HCT116 (cell line): Measurements from ENCODE around the gene SPIN1. TPM values are rescaled to one million over a fixed set of nuclear protein-coding genes. Genes with fewer than 3 reads are reported as not detected.

Experiments
- ATAC-seq: fragments of 200-7000 bp; cut with Tn5 transposase; 2 replicates; pipeline ENCODE4 v1.9.1; 2020; ENCODE audit warnings: mild to moderate bottlenecking, moderate library complexity
- BruUV-seq: library from RNA; stranded (reverse); fragments of 400-500 nt; replicated peaks from 2 replicates; lab custom pipeline; 2021; lab: Mats Ljungman, UMichigan
- CTCF ChIA-PET: fragments of 300-600 bp; sonication (Branson Sonifier 250); formaldehyde crosslinking; loops from one replicate; lab custom pipeline; 2021; ENCODE audit warnings: antibody characterized with exemption; lab: Charles Lee
- POLR2A ChIA-PET: fragments of 300-600, 350-600 bp; sonication (Branson Sonifier 250); formaldehyde crosslinking; loops from one replicate; lab custom pipeline; 2021; ENCODE audit warnings: antibody characterized with exemption; lab: Charles Lee
- RAD21 ChIA-PET, 2 experiments: fragments of 300-600 bp; sonication (Branson Sonifier 250); formaldehyde crosslinking; loops; one replicate each; lab custom pipeline; 2023; ENCODE audit warnings: low total read pairs in 2 of 2; ENCODE audit not compliant: uncharacterized antibody in 2 of 2, unreplicated experiment in 2 of 2, low non-redundant PET in 1 of 2; lab: Charles Lee
- DNase-seq: peaks from one replicate; pipeline ENCODE4 v3.0.0-alpha.2; 2010; ENCODE audit warnings: low read depth, low spot score
- H2AFZ ChIP-seq: fragments of 200-600 bp; shearing (Covaris generic), sonication (generic); 2 replicates; pipeline ENCODE4 v1.6.1; 2017; ENCODE audit warnings: low read depth, mixed run types, mixed read lengths, antibody characterized with exemption, low read length; ENCODE audit not compliant: poor library complexity, severe bottlenecking
- H3K27ac ChIP-seq: 2 replicates; pipeline ENCODE4 v1.5.1; 2012; ENCODE audit warnings: low read depth, low read length
- H3K27me3 ChIP-seq: fragments of 200-600 bp; sonication (generic); 2 replicates; pipeline ENCODE4 v1.6.1; 2016; ENCODE audit warnings: mixed run types, low read length, mixed read lengths; ENCODE audit not compliant: insufficient read depth
- H3K36me3 ChIP-seq, 2 experiments: fragments of 200-500 bp in 1 of 2; fragments of 200-600 bp in 1 of 2; sonication (Bioruptor generic) in 1 of 2; sonication (generic) in 1 of 2; 2 replicates each; pipeline versions ENCODE4 v1.5.1 to v1.6.1; 2014 to 2016; ENCODE audit warnings: low read length in 2 of 2, inconsistent platforms in 1 of 2, mixed read lengths in 1 of 2, mixed run types in 1 of 2; ENCODE audit not compliant: insufficient read depth in 2 of 2, control insufficient read depth in 1 of 2
- H3K4me1 ChIP-seq, 2 experiments: fragments of 200-600 bp in 1 of 2; sonication (generic) in 1 of 2; 2 replicates each; pipeline versions ENCODE4 v1.5.1 to v1.6.1; 2012 to 2017; ENCODE audit warnings: low read length in 2 of 2, inconsistent platforms in 1 of 2, mild to moderate bottlenecking in 1 of 2, mixed read lengths in 1 of 2, mixed run types in 1 of 2, moderate library complexity in 1 of 2; ENCODE audit not compliant: insufficient read depth in 2 of 2, control insufficient read depth in 1 of 2
- H3K4me2 ChIP-seq: fragments of 200-600 bp; sonication (generic); 2 replicates; pipeline ENCODE4 v1.6.1; 2017; ENCODE audit warnings: mixed run types, low read length, mixed read lengths
- H3K4me3 ChIP-seq, 2 experiments: fragments of 200-600 bp in 1 of 2; sonication (generic) in 1 of 2; replicated peaks in 1 of 2; 2 replicates each; pipeline ENCODE4 v1.5.1; 2011 to 2016; ENCODE audit warnings: low read length in 2 of 2, control low read depth in 1 of 2, low read depth in 1 of 2, mild to moderate bottlenecking in 1 of 2, mixed read lengths in 1 of 2, mixed run types in 1 of 2
- H3K79me2 ChIP-seq: fragments of 200-600 bp; sonication (generic); 2 replicates; pipeline ENCODE4 v1.6.1; 2017; ENCODE audit warnings: mild to moderate bottlenecking, mixed run types, low read length, moderate library complexity, mixed read lengths; ENCODE audit not compliant: insufficient read depth
- H3K9ac ChIP-seq: fragments of 200-600 bp; sonication (generic); 2 replicates; pipeline ENCODE4 v1.6.1; 2016; ENCODE audit warnings: low read length, mixed read lengths
- H3K9me2 ChIP-seq: fragments of 200-600 bp; sonication (generic), shearing (Covaris generic); 2 replicates; pipeline ENCODE4 v1.6.1; 2017; ENCODE audit warnings: mixed run types, mild to moderate bottlenecking, moderate library complexity; ENCODE audit not compliant: insufficient read depth
- H3K9me3 ChIP-seq, 2 experiments: fragments of 200-500 bp in 1 of 2; fragments of 200-600 bp in 1 of 2; sonication (Bioruptor generic) in 1 of 2; sonication (generic) in 1 of 2; 2 replicates each; pipeline ENCODE4 v1.6.1; 2014 to 2017; ENCODE audit warnings: low read length in 2 of 2, mixed read lengths in 2 of 2, inconsistent platforms in 1 of 2, low read depth in 1 of 2, mild to moderate bottlenecking in 1 of 2, mixed run types in 1 of 2, moderate library complexity in 1 of 2; ENCODE audit not compliant: control insufficient read depth in 1 of 2, insufficient read depth in 1 of 2
- H4K20me1 ChIP-seq: fragments of 200-600 bp; sonication (generic), shearing (Covaris generic); 2 replicates; pipeline ENCODE4 v1.6.1; 2017; ENCODE audit warnings: mixed run types, mild to moderate bottlenecking, moderate library complexity; ENCODE audit not compliant: insufficient read depth
- CBX3 ChIP-seq: IDR thresholded peaks from 2 replicates; pipeline ENCODE4 v1.6.1; 2012; ENCODE audit warnings: low read depth
- EGR1 ChIP-seq: IDR thresholded peaks from 2 replicates; pipeline ENCODE4 v1.6.1; 2012; ENCODE audit warnings: low read depth
- FOSL1 ChIP-seq: IDR thresholded peaks from 2 replicates; pipeline ENCODE4 v1.6.1; 2012; ENCODE audit warnings: low read depth
- JUND ChIP-seq: IDR thresholded peaks from 2 replicates; pipeline ENCODE4 v1.6.1; 2012
- POLR2AphosphoS5 ChIP-seq: IDR thresholded peaks from 2 replicates; pipeline ENCODE4 v1.6.1; 2011; ENCODE audit warnings: mild to moderate bottlenecking, low read depth, low read length, moderate library complexity
- RAD21 ChIP-seq: IDR thresholded peaks from 2 replicates; pipeline ENCODE4 v1.6.1; 2012; ENCODE audit warnings: low read depth, mild to moderate bottlenecking
- SIN3A ChIP-seq: IDR thresholded peaks from 2 replicates; pipeline ENCODE4 v1.6.1; 2012; ENCODE audit warnings: low read depth
- SP1 ChIP-seq: IDR thresholded peaks from 2 replicates; pipeline ENCODE4 v1.6.1; 2012; ENCODE audit warnings: low read depth
- SRF ChIP-seq: IDR thresholded peaks from 2 replicates; pipeline ENCODE4 v1.6.1; 2012; ENCODE audit warnings: low read depth
- TCF7L2 ChIP-seq: IDR thresholded peaks from 2 replicates; pipeline ENCODE4 v1.7.0; 2011; ENCODE audit warnings: borderline replicate concordance, inconsistent platforms; ENCODE audit not compliant: insufficient read depth, insufficient read length; ENCODE audit errors: extremely low read depth
- ZBTB33 ChIP-seq: IDR thresholded peaks from 2 replicates; pipeline ENCODE4 v1.6.1; 2011; ENCODE audit warnings: mild to moderate bottlenecking, low read length, moderate library complexity; ENCODE audit not compliant: insufficient replicate concordance; ENCODE audit errors: extremely low read depth
- ZFX ChIP-seq: fragments of 450-650 bp; IDR thresholded peaks from 2 replicates; pipeline ENCODE4 v1.6.1; 2017
- ZNF274 ChIP-seq: fragments of 200-500 bp; sonication (Bioruptor generic); IDR thresholded peaks from 2 replicates; pipeline ENCODE4 v1.6.1; 2014; ENCODE audit warnings: mild to moderate bottlenecking, low read depth, low read length, inconsistent platforms
- intact Hi-C: fragments of 100-400 bp; cut with micrococcal nuclease; formaldehyde crosslinking; loops from 2 replicates; pipeline ENCODE4 v1.10.0; 2022
- total RNA-seq: library from RNA; stranded (reverse); gene quantifications from one replicate; pipeline ENCODE4 v1.2.1, GENCODE V29; 2021; ENCODE audit not compliant: unreplicated experiment
- TF ChIP-seq, protein P1 (sequence below), 3 experiments: fragments of 200-600 bp in 1 of 3; sonication (generic) in 1 of 3; IDR thresholded peaks in 2 of 3; conservative IDR thresholded peaks in 1 of 3; 2 replicates each; pipeline ENCODE4 v1.5.1; 2012 to 2017; ENCODE audit warnings: low read depth in 2 of 3, low read length in 2 of 3, antibody characterized with exemption in 1 of 3, borderline replicate concordance in 1 of 3, control low read depth in 1 of 3, mild to moderate bottlenecking in 1 of 3, mixed read lengths in 1 of 3, mixed run types in 1 of 3, moderate library complexity in 1 of 3; ENCODE audit not compliant: insufficient read depth in 1 of 3

The SPIN1 gene
- total RNA-seq, 1 experiment from 2014 or later: 74.0 TPM

DNA sequence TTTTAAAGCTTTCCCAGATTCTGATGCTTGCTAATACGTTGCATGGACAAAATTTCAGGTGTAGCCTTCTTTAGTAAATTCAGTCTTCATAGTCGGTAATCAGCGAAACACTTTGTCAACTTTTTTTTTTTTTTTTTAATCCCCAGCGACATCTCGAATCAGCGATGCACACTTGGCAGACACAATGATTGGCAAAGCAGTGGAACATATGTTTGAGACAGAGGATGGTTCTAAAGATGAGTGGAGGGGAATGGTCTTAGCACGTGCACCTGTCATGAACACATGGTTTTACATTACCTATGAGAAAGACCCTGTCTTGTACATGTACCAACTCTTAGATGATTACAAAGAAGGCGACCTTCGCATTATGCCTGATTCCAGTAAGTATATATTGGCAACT, 80.0 kb downstream of the SPIN1 start:
- Histone ChIP-seq H3K27me3 (no peaks in the 10 kb centered on the region), H3K9ac (no peak overlapping the region), H3K27ac (no peak overlapping the region), H3K9me3 (no peaks in the 10 kb centered on the region), H3K36me3 (0 out of 4 replicates have a peak, but pooled peaks cover 0 to 3% of the 10 kb centered on the region in 2 experiments)
- RAD21 ChIA-PET: no interaction called here
- no peak for TF ChIP-seq ZNF274
- no peak for TF ChIP-seq EGR1
- TF ChIP-seq SIN3A: no peak
- TF ChIP-seq, all 23 proteins: peak for 0
- H4K20me1 ChIP-seq: 0 out of 2 replicates have a peak, but pooled peaks cover 4% of the 10 kb centered on the region
- H3K9me2 ChIP-seq: no peaks in the 10 kb centered on the region
- no peak for DNase-seq
- intact Hi-C loops: no loop called here
- ATAC-seq: no peak
- CTCF ChIA-PET: no interaction called here
- peaks cover 56% of the 10 kb centered on the region for H3K79me2 ChIP-seq
- no peak overlapping the region for H2AFZ ChIP-seq
- no peak overlapping the region for H3K4me2 ChIP-seq
- POLR2A ChIA-PET: no interaction called here
- BruUV-seq: no TSS peak
- peaks cover 0 to 5% of the 10 kb centered on the region in 2 experiments; a peak in 1 of 4 replicates for H3K4me1 ChIP-seq
- H3K4me3 ChIP-seq: no peak overlapping the region

DNA sequence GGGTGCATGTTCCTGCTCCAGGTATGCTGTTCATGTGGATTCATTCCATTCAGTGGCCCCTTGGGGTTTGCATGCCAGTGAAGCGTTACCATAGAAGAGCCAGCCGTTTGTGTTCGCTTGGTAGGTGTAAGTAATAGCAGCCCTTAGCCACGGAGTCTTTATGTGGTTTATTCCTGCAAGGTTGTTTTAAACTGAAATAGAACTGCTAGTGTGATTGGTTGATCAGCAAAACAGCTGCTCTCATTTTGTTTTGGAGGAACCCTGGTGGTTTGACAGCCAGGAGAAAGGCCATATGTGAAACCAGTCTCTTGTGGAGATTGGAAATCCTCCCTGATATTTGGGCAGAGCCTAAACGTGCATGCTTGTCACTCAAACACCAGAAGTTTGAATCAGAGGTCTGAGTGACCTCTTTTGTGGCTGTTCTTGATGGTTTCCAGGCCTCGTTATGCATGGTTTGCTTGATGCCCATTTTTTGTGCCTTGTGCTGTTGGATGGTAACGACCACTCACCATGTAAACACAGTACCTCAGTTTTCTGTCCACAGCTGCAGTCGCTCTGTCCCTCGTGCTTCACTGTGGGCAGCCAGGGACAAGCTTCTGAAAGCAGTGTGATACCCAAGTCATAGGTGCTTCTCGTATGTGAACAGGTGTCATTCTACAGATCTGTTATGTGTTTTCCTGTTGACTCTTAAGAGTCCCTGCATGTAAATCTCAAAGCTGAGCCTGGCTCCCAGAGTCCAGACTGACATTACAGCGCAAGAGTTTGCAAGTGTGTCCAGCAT, 88.4 kb downstream of the SPIN1 start:
- ChIA-PET POLR2A (no interaction called here), RAD21 (no interaction called here), CTCF (no interaction called here)
- Histone ChIP-seq H3K79me2 (no peaks in the 10 kb centered on the region; the same call in 1 of the 2 replicates), H2AFZ (no peak overlapping the region), H3K4me1 (no peaks in the 10 kb centered on the region), H3K4me3 (no peak overlapping the region), H3K9me3 (no peaks in the 10 kb centered on the region), H3K4me2 (no peak overlapping the region), H3K27ac (no peak overlapping the region), H3K27me3 (no peaks in the 10 kb centered on the region), H4K20me1 (no peaks in the 10 kb centered on the region), H3K9ac (no peak overlapping the region), H3K9me2 (no peaks in the 10 kb centered on the region), H3K36me3 (0 out of 4 replicates have a peak, but pooled peaks cover 0 to 2% of the 10 kb centered on the region in 2 experiments)
- DNase-seq (no peak), ATAC-seq (no peak)
- TSS peak; percentile 15 for BruUV-seq
- intact Hi-C loops: no loop called here
- TF ChIP-seq, protein P1, sequence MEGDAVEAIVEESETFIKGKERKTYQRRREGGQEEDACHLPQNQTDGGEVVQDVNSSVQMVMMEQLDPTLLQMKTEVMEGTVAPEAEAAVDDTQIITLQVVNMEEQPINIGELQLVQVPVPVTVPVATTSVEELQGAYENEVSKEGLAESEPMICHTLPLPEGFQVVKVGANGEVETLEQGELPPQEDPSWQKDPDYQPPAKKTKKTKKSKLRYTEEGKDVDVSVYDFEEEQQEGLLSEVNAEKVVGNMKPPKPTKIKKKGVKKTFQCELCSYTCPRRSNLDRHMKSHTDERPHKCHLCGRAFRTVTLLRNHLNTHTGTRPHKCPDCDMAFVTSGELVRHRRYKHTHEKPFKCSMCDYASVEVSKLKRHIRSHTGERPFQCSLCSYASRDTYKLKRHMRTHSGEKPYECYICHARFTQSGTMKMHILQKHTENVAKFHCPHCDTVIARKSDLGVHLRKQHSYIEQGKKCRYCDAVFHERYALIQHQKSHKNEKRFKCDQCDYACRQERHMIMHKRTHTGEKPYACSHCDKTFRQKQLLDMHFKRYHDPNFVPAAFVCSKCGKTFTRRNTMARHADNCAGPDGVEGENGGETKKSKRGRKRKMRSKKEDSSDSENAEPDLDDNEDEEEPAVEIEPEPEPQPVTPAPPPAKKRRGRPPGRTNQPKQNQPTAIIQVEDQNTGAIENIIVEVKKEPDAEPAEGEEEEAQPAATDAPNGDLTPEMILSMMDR (IDR thresholded peaks at IDR 0.05 in 2 of 3, conservative IDR thresholded peaks at IDR 0.05 in 1 of 3; ENCODE audit: borderline replicate concordance in 1 of 3, insufficient read depth in 1 of 3, low read depth in 2 of 3, low read length in 2 of 3): no peak
- no peak for TF ChIP-seq ZNF274
- TF ChIP-seq ZBTB33: no peak
- no peak for TF ChIP-seq EGR1
- no peak for TF ChIP-seq RAD21
- no peak for TF ChIP-seq SIN3A
- no peak for TF ChIP-seq CBX3
- TF ChIP-seq SP1: no peak
- TF ChIP-seq FOSL1: no peak
- TF ChIP-seq JUND: no peak
- no peak for TF ChIP-seq POLR2AphosphoS5
- no peak for TF ChIP-seq TCF7L2
- no peak for TF ChIP-seq ZFX
- no peak for TF ChIP-seq SRF
